Suprapubic skin (tissue), 4 donors: ENCODE results near the gene XCL1.
"Not testable (repeated sequence)": the region's sequence is repeated elsewhere in the genome, so short reads cannot be mapped to it uniquely, and the experiment has no call there.

Experiments used
- CTCF ChIP-seq, 2 donors: fragments of 200-600 bp in 1 of 2; fragments of 450-650 bp in 1 of 2; sonication (generic) in 1 of 2; IDR thresholded peaks; one replicate each; pipeline ENCODE4 v1.5.1; 2016 to 2019; ENCODE audit warnings: antibody characterized with exemption in 2 of 2, mild to moderate bottlenecking in 1 of 2, moderate library complexity in 1 of 2
- POLR2A ChIP-seq, 2 donors: fragments of 450-650 bp; IDR thresholded peaks; one replicate each; pipeline ENCODE4 v1.6.1; 2017; ENCODE audit warnings: antibody characterized with exemption in 2 of 2, mild to moderate bottlenecking in 2 of 2, moderate library complexity in 2 of 2
- POLR2AphosphoS5 ChIP-seq, 3 donors: sonication (generic); formaldehyde crosslinking; IDR thresholded peaks; one replicate each; pipeline ENCODE4 v1.6.1; 2017; ENCODE audit warnings: antibody characterized with exemption in 3 of 3

- not testable (repeated sequence) for TF ChIP-seq CTCF, POLR2A, POLR2AphosphoS5 (IDR thresholded peaks at IDR 0.05)
These were observed 33.4 kb upstream of the XCL1 start for GRCh38 chr1:168542978-168543377.
